GM12878 (cell line): ENCODE measurements around the gene HOXD10. TPM values are rescaled to one million over a fixed set of nuclear protein-coding genes. Genes with fewer than 3 reads are reported as not detected.

Experiments used
- ATAC-seq: fragments of 200-7000 bp; cut with Tn5 transposase; 3 replicates; pipeline ENCODE4 v1.9.1; 2020; ENCODE audit warnings: mild to moderate bottlenecking, moderate library complexity
- BruUV-seq: library from RNA; stranded (reverse); fragments of 400-500 nt; replicated peaks from 2 replicates; lab custom pipeline; 2021; lab: Mats Ljungman, UMichigan
- CTCF ChIA-PET: fragments of 300-600 bp; sonication (Branson Sonifier 250); formaldehyde crosslinking; extraction: SDS; loops from one replicate; lab custom pipeline; 2021; ENCODE audit warnings: inconsistent platforms; lab: Yijun Ruan, JAX
- POLR2A ChIA-PET: fragments of 350-600 bp; formaldehyde crosslinking; extraction: SDS; loops from one replicate; lab custom pipeline; 2021; ENCODE audit warnings: inconsistent platforms; lab: Charles Lee
- RAD21 ChIA-PET: fragments of 300-600 bp; sonication (Branson Sonifier 250); formaldehyde crosslinking; loops from one replicate; lab custom pipeline; 2023; ENCODE audit warnings: antibody characterized with exemption; ENCODE audit not compliant: unreplicated experiment; lab: Charles Lee
- SMC1A ChIA-PET: fragments of 300-600 bp; sonication (Branson Sonifier 250); formaldehyde crosslinking; loops from one replicate; lab custom pipeline; 2023; ENCODE audit not compliant: unreplicated experiment, uncharacterized antibody; lab: Charles Lee
- DNase-seq: peaks from one replicate; pipeline ENCODE4 v3.0.0-alpha.2; 2011; ENCODE audit warnings: low read depth, low spot score
- FAIRE-seq: peaks from 3 replicates; lab custom pipeline; 2011; peaks lifted over from hg19 to GRCh38; lab: Jason Lieb, UNC
- H2AFZ ChIP-seq: 2 replicates; pipeline ENCODE4 v1.6.0; 2011; ENCODE audit warnings: low read depth, low read length, control low read depth; ENCODE audit not compliant: control insufficient read depth
- H3K27ac ChIP-seq: 2 replicates; pipeline ENCODE4 v1.5.1; 2011; ENCODE audit warnings: control low read depth; ENCODE audit not compliant: control insufficient read depth, insufficient read depth
- H3K27me3 ChIP-seq, 2 experiments: replicated peaks in 1 of 2; 2 replicates each; pipeline versions ENCODE4 v1.6.0 to v1.6.1; 2011; ENCODE audit warnings: low read length in 1 of 2; ENCODE audit not compliant: control insufficient read depth in 2 of 2, insufficient read depth in 2 of 2
- H3K36me3 ChIP-seq, 2 experiments: 2 replicates each; pipeline ENCODE4 v1.5.1; 2011; ENCODE audit warnings: low read length in 1 of 2; ENCODE audit not compliant: control insufficient read depth in 2 of 2, insufficient read depth in 2 of 2
- H3K4me1 ChIP-seq: 2 replicates; pipeline ENCODE4 v1.6.1; 2011; ENCODE audit warnings: mild to moderate bottlenecking, low read length, moderate library complexity, mixed read lengths; ENCODE audit not compliant: control insufficient read depth, insufficient read depth
- H3K4me2 ChIP-seq: 2 replicates; pipeline ENCODE4 v1.6.0; 2011; ENCODE audit warnings: control low read depth; ENCODE audit not compliant: control insufficient read depth, insufficient read depth
- H3K4me3 ChIP-seq: fragments of 200-600 bp; sonication (generic); 2 replicates; pipeline ENCODE4 v1.5.1; 2016
- H3K79me2 ChIP-seq: 2 replicates; pipeline ENCODE4 v1.6.0; 2011; ENCODE audit warnings: low read length; ENCODE audit not compliant: control insufficient read depth, insufficient read depth
- H3K9ac ChIP-seq: 2 replicates; pipeline ENCODE4 v1.8.0; 2011; ENCODE audit warnings: low read length, control low read depth, mixed read lengths; ENCODE audit not compliant: control insufficient read depth, insufficient read depth
- H3K9me3 ChIP-seq: replicated peaks from 3 replicates; pipeline ENCODE4 v1.5.1; 2011; ENCODE audit warnings: mild to moderate bottlenecking, low read length; ENCODE audit not compliant: control insufficient read depth, insufficient read depth
- H4K20me1 ChIP-seq: 2 replicates; pipeline ENCODE4 v1.6.0; 2011; ENCODE audit not compliant: control insufficient read depth, insufficient read depth
- CREB1 ChIP-seq: IDR thresholded peaks from 2 replicates; pipeline ENCODE4 v1.6.1; 2012; ENCODE audit warnings: low read depth, mild to moderate bottlenecking, inconsistent platforms
- CTCF ChIP-seq, 3 experiments: IDR thresholded peaks in 2 of 3; conservative IDR thresholded peaks in 1 of 3; 2 replicates each; pipeline ENCODE4 v1.5.1; 2011; ENCODE audit warnings: low read depth in 3 of 3, low read length in 3 of 3, mild to moderate bottlenecking in 3 of 3, control low read depth in 2 of 3, moderate library complexity in 2 of 3, inconsistent platforms in 1 of 3, mixed read lengths in 1 of 3; ENCODE audit not compliant: control insufficient read depth in 2 of 3, insufficient read depth in 1 of 3; ENCODE audit errors: extremely low read depth in 1 of 3
- EED ChIP-seq: sonication (generic); IDR thresholded peaks from 2 replicates; pipeline ENCODE4 v1.6.1; 2016; ENCODE audit warnings: antibody characterized with exemption, low read depth
- ESRRA ChIP-seq: IDR thresholded peaks from 2 replicates; pipeline ENCODE4 v1.6.1; 2012; ENCODE audit warnings: mild to moderate bottlenecking, low read length, improper control_type of control experiment
- FOXK2 ChIP-seq: fragments of 450-650 bp; IDR thresholded peaks from 2 replicates; pipeline ENCODE4 v1.6.1; 2017; ENCODE audit warnings: mild to moderate bottlenecking, moderate library complexity
- HDAC2 ChIP-seq: fragments of 200-600 bp; sonication (generic); IDR thresholded peaks from 2 replicates; pipeline ENCODE4 v1.6.1; 2017
- NFIC ChIP-seq: IDR thresholded peaks from 2 replicates; pipeline ENCODE4 v1.6.1; 2012; ENCODE audit warnings: low read depth, mild to moderate bottlenecking, inconsistent platforms, low read length, moderate library complexity
- NFYA ChIP-seq: IDR thresholded peaks from 2 replicates; pipeline ENCODE4 v1.6.1; 2011; ENCODE audit warnings: low read depth, mild to moderate bottlenecking, low read length, improper control_type of control experiment, borderline replicate concordance
- SPI1 ChIP-seq: IDR thresholded peaks from 2 replicates; pipeline ENCODE4 v1.6.1; 2011; ENCODE audit warnings: low read depth, mild to moderate bottlenecking, low read length, moderate library complexity, borderline replicate concordance; ENCODE audit not compliant: insufficient read depth
- TARDBP ChIP-seq: IDR thresholded peaks from 2 replicates; pipeline ENCODE4 v1.6.1; 2016; ENCODE audit warnings: borderline replicate concordance
- TCF3 ChIP-seq: IDR thresholded peaks from 2 replicates; pipeline ENCODE4 v1.6.1; 2012; ENCODE audit warnings: low read depth, mild to moderate bottlenecking, low read length, borderline replicate concordance; ENCODE audit not compliant: insufficient read depth
- USF2 ChIP-seq: IDR thresholded peaks from 2 replicates; pipeline ENCODE4 v1.6.1; 2011; ENCODE audit warnings: low read depth, low read length, improper control_type of control experiment, borderline replicate concordance
- WGBS: methylation state at CpG from one replicate; pipeline ENCODE4 v1.1.6; 2016; ENCODE audit warnings: low lambda C conversion rate; ENCODE audit not compliant: insufficient replicate concordance, insufficient coverage; ENCODE audit errors: missing lambda C conversion rate; 5-methylcytosine and 5-hydroxymethylcytosine counted together
- in situ Hi-C: fragments of 300-500 bp; cut with MboI; formaldehyde crosslinking; loops from 9 replicates; pipeline ENCODE4 v1.14.3; 2018; ENCODE audit warnings: mixed read lengths
- intact Hi-C: fragments of 100-400 bp; cut with micrococcal nuclease; formaldehyde crosslinking; loops from one replicate; pipeline ENCODE4 v1.14.2; 2022; ENCODE audit not compliant: unreplicated experiment
- polyA plus RNA-seq, 11 experiments: library from polyadenylated mRNA; depleted of rRNA in 4 of 11; unstranded in 6 of 11; stranded (reverse) in 5 of 11; fragments of >200 nt; fragmentation: Nextera tagmentation in 4 of 11; fragmentation: Illumina TruSeq in 1 of 11; extraction: Ambion mirVana in 4 of 11; extraction: Trizol in 1 of 11; gene quantifications; 1 replicate in 1 of 11; 2 replicates in 10 of 11; pipeline versions ENCODE4 v1.2.1 to v1.2.3, GENCODE V29; 2011 to 2016; ENCODE audit warnings: inconsistent platforms in 2 of 11, missing spikeins in 2 of 11, low read depth in 1 of 11
- total RNA-seq, 4 experiments: library from RNA; depleted of rRNA in 3 of 4; stranded (reverse); fragments of >200 nt in 3 of 4; fragmentation: Illumina TruSeq in 1 of 4; extraction: Trizol in 1 of 4; gene quantifications; 2 replicates each; pipeline versions ENCODE4 v1.2.1 to v1.2.3, GENCODE V29; 2013 to 2021

The HOXD10 gene
- total and polyA plus RNA-seq, 10 of the 15 experiments (the other 5 are each of a cell fraction or from before 2014, with no cell fraction given) = not detected

GRCh38 chr2:176114930-176115625 lies 1.5 kb upstream of the HOXD10 start (continued):
- TF ChIP-seq TARDBP (no peak), TCF3 (no peak), EED (no peak), FOXK2 (no peak), NFIC (no peak), CREB1 (no peak), SPI1 (no peak)

GRCh38 chr2:176117162-176117822 lies 714 bp downstream of the HOXD10 start:
- Histone ChIP-seq H4K20me1 (no peaks in the 10 kb centered on the region), H3K27me3 (peaks cover 9 to 43% of the 10 kb centered on the region in 2 experiments), H3K27ac (no peak overlapping the region), H2AFZ (no peak overlapping the region), H3K9ac (no peak overlapping the region), H3K79me2 (no peaks in the 10 kb centered on the region), H3K9me3 (peaks cover 1% of the 10 kb centered on the region; the same call in 1 of the 3 replicates), H3K4me2 (no peak overlapping the region), H3K4me3 (no peak overlapping the region), H3K36me3 (no peaks in the 10 kb centered on the region), H3K4me1 (no peaks in the 10 kb centered on the region)
- intact Hi-C loops = no loop called here
- FAIRE-seq (no peak), ATAC-seq (no peak), DNase-seq (no peak)
- CTCF ChIA-PET = no interaction called here
- in situ Hi-C loops = no loop called here
- RAD21 ChIA-PET = no interaction called here
- POLR2A ChIA-PET = no interaction called here
- no peak for TF ChIP-seq ESRRA
- TF ChIP-seq NFYA = no peak
- no peak for TF ChIP-seq HDAC2
- TF ChIP-seq CTCF (IDR thresholded peaks at IDR 0.05 in 2 of 3, conservative IDR thresholded peaks at IDR 0.05 in 1 of 3; ENCODE audit: control insufficient read depth in 2 of 3, extremely low read depth in 1 of 3, insufficient read depth in 1 of 3, low read depth in 3 of 3, low read length in 3 of 3) = no peak
- TF ChIP-seq USF2 = no peak
- no TSS peak for BruUV-seq
- WGBS = 68% methylated on average over 40 of the region's 40 CpGs
- SMC1A ChIA-PET = interaction anchor here (0.6 kb wide), 1 partner anchor 1004 kb away, joined by 3 read pairs; no protein-coding TSS in a partner anchor
